Testis (tissue), 3 donors: Measurements from ENCODE around the gene RFT1. TPM values are rescaled to one million over a fixed set of nuclear protein-coding genes. Genes with fewer than 3 reads are reported as not detected.

Source experiments
- DNase-seq: peaks from one replicate; pipeline ENCODE4 v3.0.0-alpha.2; 2019
- H3K27ac ChIP-seq, 2 donors: fragments of 200-600 bp; sonication (generic); one replicate each; pipeline ENCODE4 v1.5.1; 2019
- H3K27me3 ChIP-seq: fragments of 200-600 bp; sonication (generic); one replicate; pipeline ENCODE4 v1.5.1; 2019
- H3K36me3 ChIP-seq: fragments of 200-600 bp; sonication (generic); one replicate; pipeline ENCODE4 v1.5.1; 2017; ENCODE audit warnings: low read depth; ENCODE audit errors: missing control alignments
- H3K4me1 ChIP-seq: fragments of 200-600 bp; sonication (generic); one replicate; pipeline ENCODE4 v1.5.1; 2019
- H3K4me3 ChIP-seq, 2 donors: fragments of 200-600 bp; sonication (generic); one replicate each; pipeline ENCODE4 v1.5.1; 2017 to 2019
- H3K9me3 ChIP-seq: fragments of 200-600 bp; sonication (generic); one replicate; pipeline ENCODE4 v1.5.1; 2017
- CTCF ChIP-seq, 3 experiments: fragments of 450-650 bp in 2 of 3; fragments of 200-600 bp in 1 of 3; sonication (generic) in 1 of 3; IDR thresholded peaks; one replicate each; pipeline ENCODE4 v1.5.1; 2016 to 2019; ENCODE audit warnings: antibody characterized with exemption in 3 of 3, mild to moderate bottlenecking in 2 of 3, moderate library complexity in 1 of 3
- POLR2A ChIP-seq: fragments of 450-650 bp; IDR thresholded peaks from one replicate; pipeline ENCODE4 v1.6.1; 2017; ENCODE audit warnings: antibody characterized with exemption, mild to moderate bottlenecking, moderate library complexity
- WGBS, 2 donors: methylation state at CpG; one replicate each; pipeline ENCODE4 v1.1.5; 2018; 5-methylcytosine and 5-hydroxymethylcytosine counted together
- intact Hi-C: fragments of 100-400 bp; cut with DNase I; formaldehyde crosslinking; loops from one replicate; pipeline ENCODE4 v1.15.1; 2023; ENCODE audit warnings: low total_unique reads
- polyA plus RNA-seq: library from polyadenylated mRNA; stranded (reverse); fragments of 350-450 nt; fragmentation: Illumina TruSeq; extraction: RNeasy Lipid Tissue Mini Kit (QIAGEN cat#74804); gene quantifications from one replicate; pipeline ENCODE4 v1.2.3, GENCODE V29; 2014; ENCODE audit warnings: low read depth, low replicate concordance; ENCODE audit not compliant: insufficient read depth
- total RNA-seq, 2 donors: library from RNA; depleted of rRNA; stranded (reverse); fragments of >200 nt; gene quantifications; one replicate each; pipeline ENCODE4 v1.2.3, GENCODE V29; 2016

Gene RFT1
- total and polyA plus RNA-seq, 3 donors from 2014 or later, result 27.2 to 36.8 (median 33.9) TPM

- WGBS, 2 donors, result 70 to 81% methylated on average over 4 of the region's 4 CpGs
- peak overlapping the region; percentile 87 to 90 for H3K27ac ChIP-seq
- intact Hi-C loops, result no loop called here
These were observed 861 bp upstream of the RFT1 start for GRCh38 chr3:53131096-53131495.

GRCh38 chr3:53129344-53129743 is 891 bp downstream of the RFT1 start:
- Histone ChIP-seq H3K36me3 (no peaks in the 10 kb centered on the region), H3K27me3 (no peaks in the 10 kb centered on the region), H3K9me3 (no peaks in the 10 kb centered on the region), H3K27ac (peak overlapping the region; percentile 87 to 90), H3K4me3 (peak overlapping the region; percentile 84 to 90), H3K4me1 (peaks cover 37% of the 10 kb centered on the region)
- WGBS, 2 donors, result 42 to 46% methylated on average over 3 of the region's 3 CpGs
- intact Hi-C loops, result no loop called here
- no peak for DNase-seq
- no peak for TF ChIP-seq POLR2A
- TF ChIP-seq CTCF (IDR thresholded peaks at IDR 0.05), result no peak

More at GRCh38 chr3:53131096-53131495, 861 bp upstream of the RFT1 start:
- Histone ChIP-seq H3K9me3 (no peaks in the 10 kb centered on the region), H3K27me3 (no peaks in the 10 kb centered on the region), H3K36me3 (no peaks in the 10 kb centered on the region), H3K4me3 (peak overlapping the region in 1 of 2 donors; percentile 90), H3K4me1 (peaks cover 24% of the 10 kb centered on the region)
- no peak for TF ChIP-seq CTCF (IDR thresholded peaks at IDR 0.05)
- TF ChIP-seq POLR2A, result no peak
- DNase-seq, result no peak

- TF ChIP-seq POLR2A (no peak), CTCF (IDR thresholded peaks at IDR 0.05) (no peak)
- peak overlapping the region; percentile 42 to 77 for H3K27ac ChIP-seq
- no peaks in the 10 kb centered on the region for H3K9me3 ChIP-seq
- DNase-seq, result peak; percentile 66
- peaks cover 33% of the 10 kb centered on the region for H3K4me1 ChIP-seq
- H3K4me3 ChIP-seq, result no peak overlapping the region
- no peaks in the 10 kb centered on the region for H3K36me3 ChIP-seq
- WGBS, 2 donors, result 66 to 69% methylated on average over 2 of the region's 2 CpGs
- intact Hi-C loops, result no loop called here
- no peaks in the 10 kb centered on the region for H3K27me3 ChIP-seq
These were observed 3.6 kb downstream of the RFT1 start for GRCh38 chr3:53126601-53127000.

GRCh38 chr3:53123953-53124352 is 6.3 kb downstream of the RFT1 start:
- Histone ChIP-seq H3K27ac (peak overlapping the region; percentile 42 to 77), H3K36me3 (no peaks in the 10 kb centered on the region), H3K9me3 (no peaks in the 10 kb centered on the region), H3K27me3 (no peaks in the 10 kb centered on the region), H3K4me3 (no peak overlapping the region), H3K4me1 (peaks cover 17% of the 10 kb centered on the region)
- TF ChIP-seq CTCF (IDR thresholded peaks at IDR 0.05), result no peak
- TF ChIP-seq POLR2A, result no peak
- 81 to 85% methylated on average over 6 of the region's 6 CpGs for whole genome bisulfite sequencing, 2 donors
- intact Hi-C loops, result no loop called here
- no peak for DNase-seq

GRCh38 chr3:53123510-53123909 is 6.7 kb downstream of the RFT1 start:
- H3K36me3 ChIP-seq, result no peaks in the 10 kb centered on the region
- no peak overlapping the region for H3K4me3 ChIP-seq
- no peaks in the 10 kb centered on the region for H3K9me3 ChIP-seq
- H3K27me3 ChIP-seq, result no peaks in the 10 kb centered on the region
- no peak for DNase-seq
- H3K27ac ChIP-seq, result peak overlapping the region in 1 of 2 donors; percentile 42
- 73 to 90% methylated on average over 8 of the region's 8 CpGs for WGBS, 2 donors
- TF ChIP-seq POLR2A, result no peak
- TF ChIP-seq CTCF (IDR thresholded peaks at IDR 0.05), result no peak
- intact Hi-C loops, result no loop called here
- H3K4me1 ChIP-seq, result peaks cover 17% of the 10 kb centered on the region
